HCT116 (cell line): ENCODE results near the gene CACNA2D3.

Source experiments
- EGR1 ChIP-seq: IDR thresholded peaks from 2 replicates; pipeline ENCODE4 v1.6.1; 2012; ENCODE audit warnings: low read depth
- ELF1 ChIP-seq: IDR thresholded peaks from 2 replicates; pipeline ENCODE4 v1.6.1; 2012; ENCODE audit warnings: low read depth, borderline replicate concordance
- EZH2 ChIP-seq: fragments of 200-600 bp; sonication (generic); IDR thresholded peaks from 2 replicates; pipeline ENCODE4 v1.6.1; 2017; ENCODE audit warnings: antibody characterized with exemption, mixed run types
- EZH2phosphoT487 ChIP-seq: fragments of 200-600 bp; IDR thresholded peaks from 2 replicates; pipeline ENCODE4 v1.6.1; 2018; ENCODE audit warnings: antibody characterized with exemption, borderline replicate concordance
- JUND ChIP-seq: IDR thresholded peaks from 2 replicates; pipeline ENCODE4 v1.6.1; 2012
- POLR2A ChIP-seq: IDR thresholded peaks from 2 replicates; pipeline ENCODE4 v1.7.0; 2011; ENCODE audit warnings: borderline replicate concordance; ENCODE audit not compliant: insufficient read depth, insufficient read length; ENCODE audit errors: extremely low read depth
- POLR2AphosphoS5 ChIP-seq: IDR thresholded peaks from 2 replicates; pipeline ENCODE4 v1.6.1; 2011; ENCODE audit warnings: mild to moderate bottlenecking, low read depth, low read length, moderate library complexity
- RAD21 ChIP-seq: IDR thresholded peaks from 2 replicates; pipeline ENCODE4 v1.6.1; 2012; ENCODE audit warnings: low read depth, mild to moderate bottlenecking
- SP1 ChIP-seq: IDR thresholded peaks from 2 replicates; pipeline ENCODE4 v1.6.1; 2012; ENCODE audit warnings: low read depth
- SRF ChIP-seq: IDR thresholded peaks from 2 replicates; pipeline ENCODE4 v1.6.1; 2012; ENCODE audit warnings: low read depth
- ZNF274 ChIP-seq: fragments of 200-500 bp; sonication (Bioruptor generic); IDR thresholded peaks from 2 replicates; pipeline ENCODE4 v1.6.1; 2014; ENCODE audit warnings: mild to moderate bottlenecking, low read depth, low read length, inconsistent platforms
- TF ChIP-seq, protein P1 (sequence below), 3 experiments: fragments of 200-600 bp in 1 of 3; sonication (generic) in 1 of 3; IDR thresholded peaks in 2 of 3; conservative IDR thresholded peaks in 1 of 3; 2 replicates each; pipeline ENCODE4 v1.5.1; 2012 to 2017; ENCODE audit warnings: low read depth in 2 of 3, low read length in 2 of 3, antibody characterized with exemption in 1 of 3, borderline replicate concordance in 1 of 3, control low read depth in 1 of 3, mild to moderate bottlenecking in 1 of 3, mixed read lengths in 1 of 3, mixed run types in 1 of 3, moderate library complexity in 1 of 3; ENCODE audit not compliant: insufficient read depth in 1 of 3
- TF ChIP-seq, protein P2 (sequence below): IDR thresholded peaks from 2 replicates; pipeline ENCODE4 v1.6.1; 2012
- TF ChIP-seq, protein P3 (sequence below): IDR thresholded peaks from 2 replicates; pipeline ENCODE4 v1.6.1; 2011; ENCODE audit warnings: mild to moderate bottlenecking, low read length, moderate library complexity; ENCODE audit not compliant: insufficient replicate concordance; ENCODE audit errors: extremely low read depth

DNA sequence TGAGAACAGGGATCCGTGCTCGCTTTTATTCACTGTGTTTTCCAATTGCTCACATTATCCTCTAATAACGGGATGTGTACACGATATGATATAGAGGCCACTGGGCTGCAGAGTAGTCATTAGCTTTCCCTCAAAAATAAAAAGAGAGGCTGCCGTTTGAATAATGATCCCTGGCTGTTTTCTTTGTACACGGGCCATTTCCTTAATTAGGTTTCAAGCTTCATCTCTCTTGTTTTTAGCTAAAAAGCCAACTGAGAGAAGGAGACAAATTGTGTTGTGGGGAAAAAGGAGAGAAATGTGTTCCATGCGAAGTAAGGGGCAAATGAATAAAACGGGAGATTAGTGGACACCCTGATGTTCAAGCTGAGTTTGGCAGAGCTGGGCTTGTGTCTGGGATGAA, 174.2 kb downstream of the CACNA2D3 start:
- TF ChIP-seq, protein P1, sequence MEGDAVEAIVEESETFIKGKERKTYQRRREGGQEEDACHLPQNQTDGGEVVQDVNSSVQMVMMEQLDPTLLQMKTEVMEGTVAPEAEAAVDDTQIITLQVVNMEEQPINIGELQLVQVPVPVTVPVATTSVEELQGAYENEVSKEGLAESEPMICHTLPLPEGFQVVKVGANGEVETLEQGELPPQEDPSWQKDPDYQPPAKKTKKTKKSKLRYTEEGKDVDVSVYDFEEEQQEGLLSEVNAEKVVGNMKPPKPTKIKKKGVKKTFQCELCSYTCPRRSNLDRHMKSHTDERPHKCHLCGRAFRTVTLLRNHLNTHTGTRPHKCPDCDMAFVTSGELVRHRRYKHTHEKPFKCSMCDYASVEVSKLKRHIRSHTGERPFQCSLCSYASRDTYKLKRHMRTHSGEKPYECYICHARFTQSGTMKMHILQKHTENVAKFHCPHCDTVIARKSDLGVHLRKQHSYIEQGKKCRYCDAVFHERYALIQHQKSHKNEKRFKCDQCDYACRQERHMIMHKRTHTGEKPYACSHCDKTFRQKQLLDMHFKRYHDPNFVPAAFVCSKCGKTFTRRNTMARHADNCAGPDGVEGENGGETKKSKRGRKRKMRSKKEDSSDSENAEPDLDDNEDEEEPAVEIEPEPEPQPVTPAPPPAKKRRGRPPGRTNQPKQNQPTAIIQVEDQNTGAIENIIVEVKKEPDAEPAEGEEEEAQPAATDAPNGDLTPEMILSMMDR (IDR thresholded peaks at IDR 0.05 in 2 of 3, conservative IDR thresholded peaks at IDR 0.05 in 1 of 3; ENCODE audit: borderline replicate concordance in 1 of 3, insufficient read depth in 1 of 3, low read depth in 2 of 3, low read length in 2 of 3): no peak
- no peak for TF ChIP-seq POLR2A
- no peak for TF ChIP-seq RAD21
- no peak for TF ChIP-seq EGR1
- TF ChIP-seq SRF: no peak
- no peak for TF ChIP-seq POLR2AphosphoS5
- TF ChIP-seq JUND: no peak
- TF ChIP-seq, protein P2, sequence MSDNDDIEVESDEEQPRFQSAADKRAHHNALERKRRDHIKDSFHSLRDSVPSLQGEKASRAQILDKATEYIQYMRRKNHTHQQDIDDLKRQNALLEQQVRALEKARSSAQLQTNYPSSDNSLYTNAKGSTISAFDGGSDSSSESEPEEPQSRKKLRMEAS: no peak
- TF ChIP-seq SP1: no peak
- TF ChIP-seq ELF1: no peak
- TF ChIP-seq EZH2: no peak
- no peak for TF ChIP-seq ZNF274
- no peak for TF ChIP-seq EZH2phosphoT487
- TF ChIP-seq, protein P3, sequence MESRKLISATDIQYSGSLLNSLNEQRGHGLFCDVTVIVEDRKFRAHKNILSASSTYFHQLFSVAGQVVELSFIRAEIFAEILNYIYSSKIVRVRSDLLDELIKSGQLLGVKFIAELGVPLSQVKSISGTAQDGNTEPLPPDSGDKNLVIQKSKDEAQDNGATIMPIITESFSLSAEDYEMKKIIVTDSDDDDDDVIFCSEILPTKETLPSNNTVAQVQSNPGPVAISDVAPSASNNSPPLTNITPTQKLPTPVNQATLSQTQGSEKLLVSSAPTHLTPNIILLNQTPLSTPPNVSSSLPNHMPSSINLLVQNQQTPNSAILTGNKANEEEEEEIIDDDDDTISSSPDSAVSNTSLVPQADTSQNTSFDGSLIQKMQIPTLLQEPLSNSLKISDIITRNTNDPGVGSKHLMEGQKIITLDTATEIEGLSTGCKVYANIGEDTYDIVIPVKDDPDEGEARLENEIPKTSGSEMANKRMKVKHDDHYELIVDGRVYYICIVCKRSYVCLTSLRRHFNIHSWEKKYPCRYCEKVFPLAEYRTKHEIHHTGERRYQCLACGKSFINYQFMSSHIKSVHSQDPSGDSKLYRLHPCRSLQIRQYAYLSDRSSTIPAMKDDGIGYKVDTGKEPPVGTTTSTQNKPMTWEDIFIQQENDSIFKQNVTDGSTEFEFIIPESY: no peak
